Neural progenitor cell (in vitro differentiated cells): ENCODE data around the gene OBSL1. TPM values are rescaled to one million over a fixed set of nuclear protein-coding genes. Genes with fewer than 3 reads are reported as not detected.

ENCODE experiments used
- DNase-seq: peaks from one replicate; pipeline ENCODE4 v3.0.0-alpha.2; 2016; ENCODE audit warnings: low spot score
- H2AFZ ChIP-seq: fragments of 200-600 bp; sonication (generic); replicated peaks from 2 replicates; pipeline ENCODE4 v1.6.1; 2016; ENCODE audit warnings: antibody characterized with exemption
- H3F3A ChIP-seq: fragments of 200-600 bp; sonication (generic); 2 replicates; pipeline ENCODE4 v1.6.1; 2016; ENCODE audit warnings: antibody characterized with exemption, low read depth
- H3K27ac ChIP-seq: fragments of 200-600 bp; sonication (generic); 2 replicates; pipeline ENCODE4 v1.5.1; 2016; ENCODE audit warnings: mild to moderate bottlenecking
- H3K27me3 ChIP-seq: fragments of 200-600 bp; sonication (generic); 2 replicates; pipeline ENCODE4 v1.6.1; 2016; ENCODE audit warnings: mild to moderate bottlenecking, moderate library complexity
- H3K36me3 ChIP-seq: fragments of 200-600 bp; sonication (generic); 2 replicates; pipeline ENCODE4 v1.5.1; 2016
- H3K4me1 ChIP-seq: fragments of 200-600 bp; sonication (generic); 2 replicates; pipeline ENCODE4 v1.6.1; 2016; ENCODE audit warnings: mixed run types
- H3K4me2 ChIP-seq: fragments of 200-600 bp; sonication (generic); 2 replicates; pipeline ENCODE4 v1.6.1; 2016
- H3K4me3 ChIP-seq: fragments of 200-600 bp; sonication (generic); 2 replicates; pipeline ENCODE4 v1.5.1; 2016
- H3K79me2 ChIP-seq: fragments of 200-600 bp; sonication (generic); 2 replicates; pipeline ENCODE4 v1.6.1; 2016; ENCODE audit warnings: low read depth
- H3K9ac ChIP-seq: fragments of 200-600 bp; sonication (generic); 2 replicates; pipeline ENCODE4 v1.6.1; 2016
- H3K9me3 ChIP-seq: fragments of 200-600 bp; sonication (generic); 2 replicates; pipeline ENCODE4 v1.5.1; 2016; ENCODE audit warnings: low read depth
- H4K20me1 ChIP-seq: fragments of 200-600 bp; sonication (generic); 2 replicates; pipeline ENCODE4 v1.6.1; 2016; ENCODE audit warnings: low read depth
- H3K27ac Mint-ChIP-seq: 3 replicates; pipeline ENCODE4 v1.8.0; 2021; ENCODE audit warnings: mixed read lengths
- H3K27me3 Mint-ChIP-seq: 2 replicates; pipeline ENCODE4 v1.8.0; 2022; ENCODE audit warnings: low read depth, mild to moderate bottlenecking, inconsistent platforms, moderate library complexity, mixed read lengths; ENCODE audit not compliant: insufficient read depth
- H3K36me3 Mint-ChIP-seq: 3 replicates; pipeline ENCODE4 v1.8.0; 2021; ENCODE audit warnings: mixed read lengths
- H3K4me1 Mint-ChIP-seq: 3 replicates; pipeline ENCODE4 v1.8.0; 2021; ENCODE audit warnings: mixed read lengths
- H3K4me3 Mint-ChIP-seq: 3 replicates; pipeline ENCODE4 v1.8.0; 2021; ENCODE audit warnings: mild to moderate bottlenecking, moderate library complexity, mixed read lengths
- H3K9me3 Mint-ChIP-seq: 3 replicates; pipeline ENCODE4 v1.8.0; 2020; ENCODE audit warnings: mixed read lengths
- CTCF ChIP-seq: fragments of 200-600 bp; sonication (generic); IDR thresholded peaks from 2 replicates; pipeline ENCODE4 v1.5.1; 2017; ENCODE audit warnings: antibody characterized with exemption, mild to moderate bottlenecking
- EZH2 ChIP-seq: fragments of 200-600 bp; sonication (generic); IDR thresholded peaks from 2 replicates; pipeline ENCODE4 v1.6.1; 2017; ENCODE audit warnings: antibody characterized with exemption, mild to moderate bottlenecking, moderate library complexity
- EZH2phosphoT487 ChIP-seq: fragments of 200-600 bp; sonication (generic); IDR thresholded peaks from 2 replicates; pipeline ENCODE4 v1.6.1; 2017; ENCODE audit warnings: antibody characterized with exemption
- total RNA-seq: library from RNA; depleted of rRNA; stranded (reverse); fragments of >200 nt; gene quantifications from 2 replicates; pipeline ENCODE4 v1.2.3, GENCODE V29; 2015; ENCODE audit warnings: low replicate concordance

OBSL1 gene
- total RNA-seq, 1 donor from 2014 or later, result 31.0 TPM

GRCh38 chr2:219569635-219570034 lies 1.7 kb downstream of the OBSL1 start:
- Mint-ChIP-seq H3K36me3 (peaks cover 24% of the 10 kb centered on the region), H3K27me3 (peaks cover 10% of the 10 kb centered on the region), H3K4me3 (peak overlapping the region; percentile 77), H3K27ac (no peak overlapping the region), H3K9me3 (peaks cover 2% of the 10 kb centered on the region), H3K4me1 (peaks cover 31% of the 10 kb centered on the region)
- H4K20me1 ChIP-seq, result peaks cover 19% of the 10 kb centered on the region
- H3F3A ChIP-seq, result peaks cover 17% of the 10 kb centered on the region
- H3K9ac ChIP-seq, result no peak overlapping the region
- peaks cover 17% of the 10 kb centered on the region for H3K27me3 ChIP-seq
- peak overlapping the region; percentile 93 for H3K4me2 ChIP-seq
- H2AFZ ChIP-seq, result no peak overlapping the region
- peaks cover 10% of the 10 kb centered on the region for H3K79me2 ChIP-seq
- H3K4me1 ChIP-seq, result peaks cover 8% of the 10 kb centered on the region
- no peaks in the 10 kb centered on the region for H3K9me3 ChIP-seq
- no peak for TF ChIP-seq EZH2phosphoT487
- TF ChIP-seq CTCF, result no peak
- TF ChIP-seq EZH2, result no peak
- no peaks in the 10 kb centered on the region for H3K36me3 ChIP-seq
- no peak for DNase-seq
- H3K4me3 ChIP-seq, result peak overlapping the region; percentile 69
- H3K27ac ChIP-seq, result no peak overlapping the region

GRCh38 chr2:219569041-219569440 lies 2.3 kb downstream of the OBSL1 start:
- Histone ChIP-seq H3K36me3 (no peaks in the 10 kb centered on the region), H3F3A (peaks cover 17% of the 10 kb centered on the region), H2AFZ (no peak overlapping the region), H3K4me1 (peaks cover 8% of the 10 kb centered on the region), H3K9me3 (no peaks in the 10 kb centered on the region), H3K4me3 (no peak overlapping the region), H3K9ac (no peak overlapping the region), H3K27me3 (peaks cover 17% of the 10 kb centered on the region), H3K27ac (no peak overlapping the region), H3K4me2 (no peak overlapping the region), H3K79me2 (peaks cover 10% of the 10 kb centered on the region), H4K20me1 (peaks cover 20% of the 10 kb centered on the region)
- peaks cover 10% of the 10 kb centered on the region for H3K27me3 Mint-ChIP-seq
- H3K9me3 Mint-ChIP-seq, result peaks cover 4% of the 10 kb centered on the region
- H3K4me3 Mint-ChIP-seq, result peak overlapping the region; percentile 77
- no peak overlapping the region for H3K27ac Mint-ChIP-seq
- peaks cover 29% of the 10 kb centered on the region for H3K36me3 Mint-ChIP-seq
- DNase-seq, result no peak
- H3K4me1 Mint-ChIP-seq, result peaks cover 31% of the 10 kb centered on the region
- no peak for TF ChIP-seq EZH2
- TF ChIP-seq EZH2phosphoT487, result no peak
- TF ChIP-seq CTCF, result no peak

DNA sequence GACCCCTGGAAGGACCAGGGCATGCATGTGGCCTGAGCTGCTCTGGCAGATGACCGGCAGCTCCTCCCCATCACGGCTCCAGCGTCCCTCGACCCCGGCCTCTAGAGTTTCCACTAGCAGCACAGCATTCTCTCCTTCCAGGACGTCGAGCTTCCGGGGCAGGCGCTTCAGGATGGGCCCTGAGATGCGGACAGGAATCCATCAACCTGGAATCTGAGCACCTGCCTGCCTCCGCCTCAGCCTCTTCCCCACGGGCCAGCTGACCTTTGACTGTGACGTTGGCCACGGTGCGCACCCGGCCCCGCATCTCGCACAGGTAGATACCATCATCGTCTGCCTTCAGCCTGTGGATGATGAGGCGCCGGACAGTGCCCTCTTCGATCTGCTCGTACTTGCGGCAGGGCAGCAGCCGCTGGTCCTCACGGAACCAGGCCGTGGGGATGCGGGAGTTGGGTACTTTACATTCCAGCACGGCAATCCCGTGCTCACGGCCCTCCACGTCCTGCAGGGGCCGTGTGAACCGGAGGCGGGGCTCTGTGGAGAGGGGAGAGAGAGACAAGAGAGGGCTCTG lies 3.5 kb downstream of the OBSL1 start:
- no peak for DNase-seq
- Mint-ChIP-seq H3K36me3 (peaks cover 35% of the 10 kb centered on the region), H3K4me3 (peak overlapping the region; percentile 33), H3K27ac (no peak overlapping the region), H3K9me3 (peaks cover 4% of the 10 kb centered on the region), H3K4me1 (peaks cover 27% of the 10 kb centered on the region), H3K27me3 (peaks cover 8% of the 10 kb centered on the region)
- Histone ChIP-seq H3K9me3 (no peaks in the 10 kb centered on the region), H3K4me1 (peaks cover 8% of the 10 kb centered on the region), H2AFZ (no peak overlapping the region), H3K4me2 (no peak overlapping the region), H3K36me3 (no peaks in the 10 kb centered on the region), H4K20me1 (peaks cover 26% of the 10 kb centered on the region), H3K4me3 (no peak overlapping the region), H3K27me3 (peaks cover 17% of the 10 kb centered on the region), H3K79me2 (peaks cover 10% of the 10 kb centered on the region), H3F3A (peaks cover 14% of the 10 kb centered on the region), H3K9ac (no peak overlapping the region), H3K27ac (no peak overlapping the region)
- TF ChIP-seq EZH2phosphoT487 (no peak), EZH2 (no peak), CTCF (no peak)
